GM23338 (cell line): ENCODE data around the gene CMTR1.

Source experiments
- CTCF ChIP-seq, 2 experiments: fragments of 200-600 bp in 1 of 2; sonication (generic) in 1 of 2; conservative IDR thresholded peaks; 2 replicates each; pipeline versions ENCODE4 v1.5.1 to v1.6.1; 2016 to 2017; ENCODE audit warnings: antibody characterized with exemption in 2 of 2, low read depth in 2 of 2, mild to moderate bottlenecking in 2 of 2, moderate library complexity in 1 of 2
- EZH2 ChIP-seq: fragments of 200-600 bp; sonication (generic); IDR thresholded peaks from one replicate; pipeline ENCODE4 v1.8.0; 2017; ENCODE audit warnings: antibody characterized with exemption, mild to moderate bottlenecking, low read depth; ENCODE audit not compliant: unreplicated experiment
- EZH2phosphoT487 ChIP-seq: fragments of 200-600 bp; sonication (generic); IDR thresholded peaks from one replicate; pipeline ENCODE4 v1.8.1; 2018; ENCODE audit warnings: antibody characterized with exemption; ENCODE audit not compliant: unreplicated experiment
- POLR2AphosphoS5 ChIP-seq: IDR thresholded peaks from 2 replicates; pipeline ENCODE4 v1.6.1; 2016; ENCODE audit warnings: antibody characterized with exemption, low read depth
- TF ChIP-seq, protein P1 (sequence below): IDR thresholded peaks from one replicate; pipeline ENCODE4 v1.6.1; 2018; ENCODE audit warnings: antibody characterized with exemption; ENCODE audit not compliant: unreplicated experiment

DNA sequence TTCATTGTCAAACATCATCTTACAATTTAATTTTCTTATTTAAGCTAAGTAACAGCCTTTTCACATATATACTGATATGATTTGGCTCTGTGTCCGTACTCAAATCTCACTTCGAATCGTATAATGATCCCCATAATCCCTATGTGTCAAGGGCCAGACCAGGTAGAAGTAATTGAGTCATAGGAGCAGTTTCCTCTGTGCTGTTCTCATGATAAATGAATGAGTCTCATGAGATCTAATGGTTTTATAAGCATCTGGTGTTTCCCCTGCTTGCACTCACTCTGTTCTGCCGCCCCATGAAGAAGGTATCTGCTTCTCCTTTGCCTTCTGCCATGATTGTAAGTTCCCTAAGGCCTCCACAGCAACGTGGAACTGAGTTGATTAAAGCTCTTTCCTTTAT, 25.1 kb upstream of the CMTR1 start:
- TF ChIP-seq POLR2AphosphoS5 (no peak), CTCF (conservative IDR thresholded peaks at IDR 0.05; ENCODE audit: low read depth in 2 of 2) (no peak), EZH2 (no peak), EZH2phosphoT487 (no peak)
- TF ChIP-seq, protein P1, sequence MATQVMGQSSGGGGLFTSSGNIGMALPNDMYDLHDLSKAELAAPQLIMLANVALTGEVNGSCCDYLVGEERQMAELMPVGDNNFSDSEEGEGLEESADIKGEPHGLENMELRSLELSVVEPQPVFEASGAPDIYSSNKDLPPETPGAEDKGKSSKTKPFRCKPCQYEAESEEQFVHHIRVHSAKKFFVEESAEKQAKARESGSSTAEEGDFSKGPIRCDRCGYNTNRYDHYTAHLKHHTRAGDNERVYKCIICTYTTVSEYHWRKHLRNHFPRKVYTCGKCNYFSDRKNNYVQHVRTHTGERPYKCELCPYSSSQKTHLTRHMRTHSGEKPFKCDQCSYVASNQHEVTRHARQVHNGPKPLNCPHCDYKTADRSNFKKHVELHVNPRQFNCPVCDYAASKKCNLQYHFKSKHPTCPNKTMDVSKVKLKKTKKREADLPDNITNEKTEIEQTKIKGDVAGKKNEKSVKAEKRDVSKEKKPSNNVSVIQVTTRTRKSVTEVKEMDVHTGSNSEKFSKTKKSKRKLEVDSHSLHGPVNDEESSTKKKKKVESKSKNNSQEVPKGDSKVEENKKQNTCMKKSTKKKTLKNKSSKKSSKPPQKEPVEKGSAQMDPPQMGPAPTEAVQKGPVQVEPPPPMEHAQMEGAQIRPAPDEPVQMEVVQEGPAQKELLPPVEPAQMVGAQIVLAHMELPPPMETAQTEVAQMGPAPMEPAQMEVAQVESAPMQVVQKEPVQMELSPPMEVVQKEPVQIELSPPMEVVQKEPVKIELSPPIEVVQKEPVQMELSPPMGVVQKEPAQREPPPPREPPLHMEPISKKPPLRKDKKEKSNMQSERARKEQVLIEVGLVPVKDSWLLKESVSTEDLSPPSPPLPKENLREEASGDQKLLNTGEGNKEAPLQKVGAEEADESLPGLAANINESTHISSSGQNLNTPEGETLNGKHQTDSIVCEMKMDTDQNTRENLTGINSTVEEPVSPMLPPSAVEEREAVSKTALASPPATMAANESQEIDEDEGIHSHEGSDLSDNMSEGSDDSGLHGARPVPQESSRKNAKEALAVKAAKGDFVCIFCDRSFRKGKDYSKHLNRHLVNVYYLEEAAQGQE, result no peak
